NCI-H345 treated with DMSO at 0.1 percent for 48 hours (cell line): Measurements from ENCODE around the gene NRG2.

Experiments used
- DNase-seq: peaks from one replicate; lab custom pipeline; 2025; ENCODE audit not compliant: unreplicated experiment; lab: John Stamatoyannopoulos, UW

Gene NRG2

DNA sequence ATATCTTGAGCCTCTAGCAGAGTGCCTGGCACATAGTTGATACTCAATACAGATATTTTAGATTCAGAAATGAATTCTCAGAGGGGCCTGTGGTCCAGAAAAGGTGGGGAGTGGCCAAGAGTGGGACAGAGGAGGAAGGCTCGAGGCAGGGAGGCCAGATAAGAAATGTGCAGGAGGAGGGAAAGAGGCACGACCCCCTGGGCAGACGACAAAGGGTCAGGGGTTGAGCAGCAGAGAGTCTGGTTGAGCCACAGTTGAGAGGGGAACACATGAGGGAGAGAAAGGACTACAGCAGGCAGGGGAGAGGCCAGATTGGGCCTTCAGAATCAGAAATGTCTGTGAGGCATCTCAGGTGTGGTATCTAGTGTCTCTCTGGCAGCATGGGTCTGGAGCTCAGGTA, 158.4 kb downstream of the NRG2 start:
- DNase-seq, result no peak

- no peak for DNase-seq
Observed at GRCh38 chr5:139884144-139884543, 159.0 kb downstream of the NRG2 start.

DNA sequence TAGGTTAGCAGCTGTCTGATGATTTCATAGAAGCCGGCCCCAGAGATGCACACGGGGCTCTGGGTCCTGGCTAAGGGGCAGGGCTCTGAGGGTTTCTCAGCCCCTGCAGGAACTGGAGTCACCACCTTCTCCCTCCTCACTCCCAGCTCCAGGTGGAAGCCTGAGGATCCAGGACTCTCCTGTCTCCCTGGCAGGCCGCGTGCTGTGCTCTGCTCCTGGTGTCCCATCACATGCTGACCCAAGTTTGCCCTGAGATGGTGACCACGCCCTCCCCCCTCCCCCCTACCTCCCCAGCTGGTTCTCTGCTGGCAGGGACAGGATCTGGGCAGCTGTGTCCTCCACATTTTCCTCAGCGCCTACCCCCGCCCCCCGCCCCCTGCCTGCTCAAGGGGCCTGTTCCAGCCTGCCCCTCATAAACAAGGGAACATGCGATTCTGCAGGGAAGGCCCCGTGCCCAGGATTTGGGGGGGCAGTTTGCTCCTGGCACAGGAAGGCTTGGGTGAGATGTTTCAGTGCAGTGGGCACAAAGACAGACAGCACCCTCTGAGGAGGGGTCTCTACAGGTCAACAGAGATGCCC, 160.0 kb downstream of the NRG2 start:
- no peak for DNase-seq

DNA sequence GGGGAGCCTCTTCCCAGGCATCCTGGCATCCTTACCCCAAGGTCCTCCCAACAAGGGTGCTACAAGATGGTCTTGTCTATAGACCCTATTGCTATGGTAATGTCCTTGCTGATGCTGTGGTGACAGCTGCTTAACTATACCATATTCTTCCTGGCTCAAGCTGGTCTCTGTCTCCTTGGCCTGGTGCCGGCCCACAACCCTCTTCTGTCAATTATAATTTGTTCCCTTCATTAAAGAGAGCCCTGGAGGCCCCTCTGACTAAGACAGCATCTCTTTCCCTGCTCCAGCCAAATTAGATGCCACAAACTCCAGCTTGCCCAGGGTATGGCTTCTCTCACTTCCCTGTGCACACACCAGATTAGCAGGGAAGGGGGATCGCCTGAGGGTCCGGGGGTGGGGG, 160.8 kb downstream of the NRG2 start:
- no peak for DNase-seq

- DNase-seq, result no peak
Observed at GRCh38 chr5:139881143-139881733, 161.9 kb downstream of the NRG2 start.

DNA sequence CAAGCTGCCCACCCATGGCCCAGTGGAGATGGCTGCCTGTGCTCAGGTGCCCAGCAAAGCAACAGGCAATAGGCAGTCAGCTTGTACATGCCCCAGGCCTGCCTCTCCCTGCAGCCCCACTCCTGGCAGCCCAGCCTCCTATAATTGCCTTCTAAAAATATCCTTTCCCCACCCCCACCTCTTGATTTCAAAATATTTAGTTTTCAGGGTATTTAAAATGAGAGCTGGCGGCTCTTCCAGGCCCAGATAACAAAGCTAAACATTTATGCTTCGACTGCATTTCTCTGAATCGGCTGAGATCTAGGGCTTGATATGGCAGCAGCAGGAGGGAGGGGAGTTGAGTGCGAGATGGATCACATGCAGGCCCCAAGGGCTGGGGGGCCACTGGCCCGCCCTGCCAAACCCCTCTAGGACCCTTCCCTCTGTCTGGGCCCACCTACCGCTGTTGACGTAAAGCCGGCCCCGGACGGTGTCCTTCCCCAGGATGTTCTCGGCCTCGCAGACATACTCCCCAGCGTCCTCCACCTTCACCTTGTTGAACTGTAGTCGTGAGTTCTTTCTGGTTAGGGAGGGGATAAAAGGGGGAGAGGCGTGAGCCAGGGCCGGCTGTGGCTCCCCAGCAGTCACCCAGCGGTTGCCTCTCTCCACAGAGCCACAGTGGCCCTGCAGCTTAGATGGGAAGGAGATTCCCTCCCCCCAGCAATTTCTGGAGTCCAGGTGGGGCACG, 162.5 kb downstream of the NRG2 start:
- no peak for DNase-seq

DNA sequence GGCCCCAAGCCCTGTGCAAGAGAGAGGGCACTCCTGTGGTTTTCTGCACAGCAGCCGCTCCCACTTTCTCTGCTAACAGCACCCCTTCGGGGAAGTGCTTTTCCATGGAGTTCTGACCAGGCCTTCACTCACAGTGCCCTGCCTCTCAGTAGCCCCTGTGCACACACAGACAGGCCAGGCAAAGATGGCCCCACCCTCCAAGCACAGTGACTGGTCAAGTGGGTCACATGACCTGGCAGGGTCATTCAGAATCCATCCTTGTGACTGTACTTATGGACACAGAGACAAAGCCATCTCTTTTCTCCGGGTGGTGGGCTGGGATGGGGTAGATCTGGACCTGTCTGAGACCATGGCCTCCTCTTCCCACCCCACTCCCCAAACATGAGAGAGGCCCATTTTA, 165.0 kb downstream of the NRG2 start:
- DNase-seq, result no peak

DNA sequence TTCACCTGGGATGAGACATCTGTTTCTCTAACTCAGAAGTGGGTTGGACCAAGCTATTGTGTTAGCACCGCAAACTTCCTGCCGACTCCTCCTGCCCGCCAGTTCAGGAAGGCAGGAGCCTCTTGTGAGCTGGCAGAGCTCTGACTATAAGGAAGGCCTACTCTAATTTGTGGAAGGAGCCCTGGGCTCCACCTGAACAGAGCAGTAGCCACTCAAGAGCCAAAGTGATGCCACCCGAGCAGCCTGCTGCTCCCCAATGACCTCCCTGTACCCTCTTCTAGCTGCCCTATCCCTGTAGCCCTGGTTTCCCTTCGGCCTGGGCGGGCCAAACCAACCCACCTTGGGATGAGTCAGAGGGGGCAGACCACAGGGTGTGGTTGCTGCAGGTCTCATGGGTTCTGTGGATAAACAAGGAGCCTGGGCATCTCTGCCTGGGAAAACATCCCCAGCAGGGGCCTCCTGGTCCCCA, 165.9 kb downstream of the NRG2 start:
- no peak for DNase-seq

DNA sequence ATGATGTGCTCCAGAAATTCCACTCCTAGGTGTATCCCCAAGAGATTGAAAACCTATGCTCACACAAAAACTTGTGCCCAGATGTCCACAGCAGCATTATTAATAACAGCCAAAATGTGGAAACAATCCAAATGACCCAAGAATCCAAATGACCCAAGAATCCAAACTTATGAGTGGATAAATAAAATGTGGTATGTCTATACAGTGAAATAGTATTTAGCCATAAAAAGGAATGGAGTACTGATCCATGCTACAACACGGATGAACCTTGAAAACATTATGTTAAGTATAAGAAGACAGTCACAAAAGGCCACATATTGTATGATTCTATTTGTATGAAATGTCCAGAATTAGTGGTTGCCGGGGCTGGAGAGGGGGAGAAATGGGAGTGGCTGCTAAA, 167.1 kb downstream of the NRG2 start:
- DNase-seq, result no peak

DNA sequence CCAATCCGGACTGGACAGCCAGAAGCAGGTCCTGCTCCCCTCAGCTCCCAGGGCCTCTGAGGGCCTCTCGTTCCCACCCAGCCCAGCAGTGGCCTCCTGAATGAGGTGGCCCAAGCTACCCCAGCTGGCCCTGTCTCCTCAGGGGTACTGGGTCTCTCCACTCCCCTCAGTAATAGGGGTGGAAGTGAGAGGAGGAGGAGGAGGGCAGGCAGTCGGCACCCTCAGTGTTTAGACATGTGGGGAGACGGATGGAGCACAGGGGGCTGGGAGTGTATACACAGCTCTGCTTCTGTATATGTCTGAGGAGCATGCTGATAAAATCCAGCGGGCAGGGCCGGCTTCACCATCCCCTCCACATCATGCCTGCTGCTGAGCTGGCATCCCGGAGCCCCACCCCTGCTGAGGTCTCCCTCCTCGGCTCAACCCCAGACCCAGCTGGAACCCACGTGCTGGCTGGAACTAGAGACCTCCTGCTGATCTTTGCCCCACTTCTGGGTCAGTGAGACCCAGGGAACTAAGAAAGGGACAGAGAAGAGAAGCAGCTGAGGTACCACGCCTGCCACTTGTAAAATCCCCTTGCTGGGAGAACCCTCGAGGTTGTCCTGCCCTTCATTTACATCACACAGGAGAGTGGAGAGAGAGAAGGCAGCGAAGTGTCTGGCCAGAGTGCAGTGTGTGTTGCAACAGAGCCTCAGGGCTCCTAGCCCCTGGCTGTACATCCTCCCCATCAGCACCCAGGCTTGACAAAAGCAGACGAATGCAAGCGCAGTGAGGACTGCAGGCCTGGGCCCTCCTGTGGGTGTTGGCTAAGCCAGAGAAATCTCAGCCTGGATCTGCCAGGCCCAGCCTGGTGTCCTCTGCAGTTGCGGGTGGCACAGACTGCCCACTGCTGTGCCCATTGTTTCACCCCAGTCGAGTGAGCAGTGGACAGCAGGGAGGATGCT, 170.0 kb downstream of the NRG2 start:
- DNase-seq, result peak; percentile 80

- no peak for DNase-seq
Observed at GRCh38 chr5:139872052-139872766, 170.9 kb downstream of the NRG2 start.

DNA sequence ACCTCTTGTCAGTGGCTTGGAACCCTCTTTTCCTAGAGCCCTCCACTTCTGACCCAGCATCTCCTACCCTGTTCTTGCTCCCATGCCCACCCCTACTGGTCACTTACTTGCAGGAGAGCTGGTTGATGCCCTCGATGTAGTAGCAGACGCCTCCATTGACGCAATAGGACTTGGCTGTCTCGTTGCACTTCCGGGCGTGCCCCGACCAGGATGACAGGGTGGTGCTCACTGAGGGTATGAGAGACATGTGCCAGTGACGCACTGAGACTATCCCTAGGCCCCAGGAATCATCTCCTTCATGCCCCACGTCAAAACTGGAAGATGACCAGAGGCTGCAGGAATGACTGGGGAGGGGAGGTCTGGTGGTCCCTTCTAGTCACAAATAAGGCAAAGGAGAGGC, 171.5 kb downstream of the NRG2 start:
- DNase-seq, result no peak

DNA sequence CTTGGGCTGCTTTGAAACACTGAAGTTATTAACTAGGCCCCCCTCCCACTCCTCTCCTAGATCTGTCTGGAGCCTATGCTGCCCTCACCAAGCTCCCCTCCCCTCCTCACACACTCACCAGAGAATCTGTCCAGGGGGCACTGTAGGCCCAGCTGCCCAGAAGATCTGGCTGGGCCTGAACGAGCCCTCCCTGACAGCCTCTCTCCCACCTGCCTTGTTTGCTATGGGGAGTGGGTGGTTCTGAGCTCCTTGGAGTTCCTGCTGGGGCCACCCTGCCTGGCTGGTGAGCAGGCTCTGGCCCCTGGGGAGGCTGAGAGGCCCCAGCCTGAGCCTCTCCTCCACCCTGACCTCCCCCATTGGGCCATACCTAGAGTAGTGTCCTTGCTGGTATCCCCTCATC, 172.4 kb downstream of the NRG2 start:
- DNase-seq, result no peak

DNA sequence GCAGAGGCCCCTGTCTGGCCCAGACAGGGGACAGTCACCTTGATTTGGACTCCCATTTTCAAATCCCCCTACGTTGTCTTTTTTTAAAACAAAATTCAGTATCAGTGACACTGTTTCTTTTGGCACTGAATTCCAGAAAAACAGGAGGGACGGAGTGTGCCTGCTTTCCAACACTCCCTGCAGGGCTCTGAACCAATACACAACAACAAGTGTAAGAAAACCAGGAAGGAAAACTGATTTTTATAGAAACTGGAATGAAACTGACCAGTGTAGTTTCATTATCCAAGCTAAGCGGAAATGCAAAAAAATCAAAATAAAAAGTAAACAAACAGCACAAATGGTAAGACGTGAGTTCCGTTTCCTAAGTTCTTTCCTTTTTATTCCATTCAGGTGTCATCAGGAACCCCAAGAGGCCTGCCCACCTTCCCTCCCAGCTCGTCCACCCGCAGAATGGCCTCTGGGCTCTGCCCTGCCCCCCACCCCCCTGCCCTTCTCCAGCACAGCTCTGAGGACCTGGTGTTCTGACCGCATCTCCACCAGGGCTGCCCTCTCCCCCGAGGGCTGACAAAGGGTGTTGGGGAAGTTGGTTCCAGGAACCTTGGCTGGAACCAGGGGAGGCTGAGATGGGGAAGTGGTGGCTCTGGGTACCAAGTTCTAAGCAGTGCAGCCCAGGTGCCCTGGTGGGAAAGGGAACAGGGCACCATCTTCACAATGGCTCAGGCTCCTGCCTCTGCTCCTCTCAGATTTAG, 173.9 kb downstream of the NRG2 start:
- no peak for DNase-seq

- no peak for DNase-seq
Observed at GRCh38 chr5:139867581-139867980, 175.5 kb downstream of the NRG2 start.

DNA sequence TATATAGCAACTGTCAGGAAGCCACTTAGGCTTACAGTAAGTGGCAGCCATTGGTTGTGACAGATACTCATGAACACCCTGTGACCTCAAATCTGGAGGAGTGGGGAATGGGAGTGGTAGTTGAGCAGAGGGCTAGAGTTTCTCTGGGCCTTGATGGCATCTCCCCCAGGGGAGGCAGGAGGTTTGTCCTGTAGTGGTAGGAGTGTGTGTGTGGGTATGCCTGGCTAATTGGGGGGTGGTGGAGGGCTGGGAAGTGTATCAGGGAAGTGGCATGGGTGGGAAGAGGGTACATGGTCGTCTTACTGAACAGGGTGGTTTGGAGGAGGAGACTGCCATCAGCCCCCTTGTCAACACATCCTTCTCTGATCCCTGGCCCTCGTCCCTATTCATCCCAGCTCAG, 176.0 kb downstream of the NRG2 start:
- no peak for DNase-seq

GRCh38 chr5:139864716-139865483, 178.2 kb downstream of the NRG2 start:
- DNase-seq, result no peak

DNA sequence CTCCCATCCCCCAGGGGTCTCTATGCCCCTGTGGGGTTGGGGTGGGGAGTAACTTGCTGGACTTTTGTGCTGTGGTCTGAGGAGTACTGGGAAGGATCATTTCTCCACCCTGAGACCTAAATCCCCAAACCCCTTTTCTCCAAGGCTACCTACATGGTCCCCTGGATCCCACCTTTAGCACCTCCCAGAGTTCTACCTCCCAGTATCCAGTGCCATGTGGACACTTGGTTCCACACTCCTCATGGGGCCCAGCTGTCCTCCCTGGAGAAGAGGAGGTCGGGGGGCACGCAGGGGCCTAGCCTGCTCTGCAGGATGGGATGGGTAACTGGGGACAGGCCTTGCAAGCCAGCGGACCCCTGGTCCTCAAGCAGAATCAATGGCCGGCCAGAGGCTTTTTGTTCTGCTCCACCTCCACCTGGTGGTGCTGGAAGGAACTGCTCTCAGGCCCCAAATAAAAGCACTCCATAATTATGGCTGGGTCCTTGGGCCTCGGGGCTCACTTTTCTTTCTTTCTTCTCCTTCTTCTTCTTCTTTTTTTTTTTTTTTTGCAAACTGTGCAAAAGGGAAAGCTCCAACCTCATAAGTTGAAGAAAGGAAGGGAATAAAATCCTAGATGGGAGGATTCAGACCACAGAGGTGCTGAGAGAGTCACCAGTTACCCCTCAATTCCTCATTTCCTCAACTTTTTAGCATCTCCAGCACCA, 179.1 kb downstream of the NRG2 start:
- peak; percentile 27 for DNase-seq

GRCh38 chr5:139863361-139863760, 179.7 kb downstream of the NRG2 start:
- DNase-seq, result no peak
